ENCODE data around the gene EREG.
"Not testable (repeated sequence)": the region's sequence is repeated elsewhere in the genome, so short reads cannot be mapped to it uniquely, and the experiment has no call there.

The EREG gene

DNA sequence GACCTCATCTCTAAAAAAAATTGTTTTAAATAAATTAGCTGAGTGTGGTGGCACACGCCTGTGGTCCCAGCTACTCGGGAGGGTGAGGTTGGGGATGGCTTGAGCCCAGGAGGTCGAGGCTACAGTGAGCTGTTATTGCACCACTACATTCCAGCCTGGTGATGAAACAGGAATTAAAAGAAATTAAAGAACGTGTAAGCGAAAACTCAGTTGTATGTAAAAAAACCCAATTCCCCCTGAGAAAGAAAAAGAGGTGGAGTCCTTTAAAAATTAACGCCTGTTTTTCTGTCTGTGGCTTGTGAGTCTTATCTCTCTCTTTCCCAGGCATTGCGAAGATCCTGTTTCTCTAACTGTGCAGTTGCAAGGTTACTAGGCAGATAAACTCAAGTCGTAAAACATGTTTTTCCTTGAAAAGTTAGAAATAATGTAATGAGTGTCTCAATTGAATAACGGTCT, 34.6 kb upstream of the EREG start:
- no peak for TF ChIP-seq POLR2A (IDR thresholded peaks at IDR 0.05; ENCODE audit: low read depth, low read length)
- no peak for DNase-seq (ENCODE audit: insufficient read length, low spot score)
- no peak for FAIRE-seq

DNA sequence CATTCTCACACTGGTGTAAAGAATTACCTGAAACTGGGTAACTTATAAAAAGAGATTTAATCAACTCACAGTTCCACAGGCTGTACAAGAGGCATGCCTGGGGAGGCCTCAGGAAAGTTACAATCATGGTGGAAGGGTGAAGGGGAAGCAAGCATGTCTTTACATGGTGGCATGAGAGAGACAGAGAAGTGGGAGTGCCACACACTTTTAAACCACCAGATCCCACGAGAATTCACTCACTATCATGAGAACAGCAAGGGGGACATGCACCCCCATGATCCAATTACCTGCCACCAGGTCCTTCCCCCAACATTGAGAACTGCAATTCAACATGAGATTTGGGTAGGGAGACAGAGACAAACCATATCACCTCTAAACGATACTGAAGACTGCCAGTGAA, 33.7 kb upstream of the EREG start:
- FAIRE-seq (no peak), DNase-seq (ENCODE audit: insufficient read length, low spot score) (no peak)
- no peak for TF ChIP-seq POLR2A (IDR thresholded peaks at IDR 0.05; ENCODE audit: low read depth, low read length)

DNA sequence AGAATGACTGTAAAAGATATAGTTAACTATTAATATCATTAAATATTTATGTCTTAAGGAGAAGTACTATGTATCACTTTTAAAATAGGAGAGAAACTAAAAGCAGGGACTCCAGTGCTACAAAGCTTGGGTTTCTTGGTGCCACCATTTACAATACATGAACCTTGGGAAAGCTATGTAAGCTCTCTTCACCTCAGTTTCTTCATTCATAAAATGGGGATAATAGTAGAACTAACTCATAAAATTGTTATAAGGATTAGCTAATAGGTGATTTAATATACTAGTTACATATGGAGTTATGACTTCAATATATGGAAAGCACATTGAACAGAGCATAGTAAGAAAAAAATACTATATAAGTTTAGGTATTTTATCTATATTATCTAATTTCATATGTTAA, 33.0 kb upstream of the EREG start:
- no peak for DNase-seq (ENCODE audit: insufficient read length, low spot score)
- TF ChIP-seq POLR2A (IDR thresholded peaks at IDR 0.05; ENCODE audit: low read depth, low read length) = no peak
- no peak for FAIRE-seq

DNA sequence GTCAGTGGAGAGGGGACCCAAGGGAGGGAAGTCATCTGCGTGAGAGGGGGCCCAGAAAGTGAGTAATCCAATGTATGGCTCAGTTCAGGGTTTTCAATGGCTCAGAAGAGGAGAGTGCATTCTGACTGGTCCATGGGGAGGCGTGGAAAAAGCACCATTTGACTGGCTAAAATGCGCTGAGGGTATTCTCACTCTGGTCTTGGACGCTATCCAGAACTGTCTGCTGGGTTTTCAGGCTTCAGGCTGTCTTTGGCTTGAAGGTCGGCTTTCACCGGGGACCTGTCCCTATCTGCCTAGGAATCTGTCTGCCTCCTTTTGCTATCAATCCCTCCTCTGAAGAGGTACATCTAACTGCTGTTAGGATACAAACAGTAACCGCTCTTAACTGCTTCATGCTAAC, 30.3 kb upstream of the EREG start:
- DNase-seq (ENCODE audit: insufficient read length, low spot score) (no peak), FAIRE-seq (no peak)
- TF ChIP-seq POLR2A (IDR thresholded peaks at IDR 0.05; ENCODE audit: low read depth, low read length) = no peak

DNA sequence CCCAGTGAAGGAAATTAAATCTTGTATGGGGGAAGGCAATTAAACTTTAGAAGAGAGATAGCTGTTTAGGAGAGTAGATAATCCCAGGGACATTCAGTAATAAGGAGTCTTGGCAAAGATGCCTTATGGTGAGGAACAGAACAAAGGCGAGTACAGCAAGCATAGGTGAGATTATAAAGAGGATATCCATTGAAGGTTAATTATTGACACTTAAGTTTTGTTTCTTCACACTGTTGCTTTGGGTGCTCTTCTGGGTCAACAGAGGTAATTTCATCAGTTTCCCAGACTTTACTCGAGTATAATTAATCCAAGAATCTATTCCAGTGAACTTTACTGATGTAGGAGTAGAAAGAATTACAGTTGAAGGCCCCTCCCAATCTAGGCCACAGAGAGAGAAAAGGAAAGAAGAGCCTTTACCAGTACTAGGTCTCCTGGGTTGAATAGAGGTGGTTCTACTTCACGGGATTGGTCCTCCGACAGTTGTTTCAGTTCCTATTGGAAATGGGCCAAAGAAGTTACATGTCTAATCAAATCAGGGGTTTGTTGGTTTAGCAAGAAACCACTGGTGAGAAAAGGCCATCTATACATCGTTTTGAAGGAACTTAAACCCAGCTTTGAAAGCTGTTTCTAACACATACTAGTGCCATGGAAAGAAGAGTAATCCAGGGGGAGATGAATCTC, 29.5 kb upstream of the EREG start:
- DNase-seq (ENCODE audit: insufficient read length, low spot score) (no peak), FAIRE-seq (no peak)
- TF ChIP-seq POLR2A (IDR thresholded peaks at IDR 0.05; ENCODE audit: low read depth, low read length) = no peak

DNA sequence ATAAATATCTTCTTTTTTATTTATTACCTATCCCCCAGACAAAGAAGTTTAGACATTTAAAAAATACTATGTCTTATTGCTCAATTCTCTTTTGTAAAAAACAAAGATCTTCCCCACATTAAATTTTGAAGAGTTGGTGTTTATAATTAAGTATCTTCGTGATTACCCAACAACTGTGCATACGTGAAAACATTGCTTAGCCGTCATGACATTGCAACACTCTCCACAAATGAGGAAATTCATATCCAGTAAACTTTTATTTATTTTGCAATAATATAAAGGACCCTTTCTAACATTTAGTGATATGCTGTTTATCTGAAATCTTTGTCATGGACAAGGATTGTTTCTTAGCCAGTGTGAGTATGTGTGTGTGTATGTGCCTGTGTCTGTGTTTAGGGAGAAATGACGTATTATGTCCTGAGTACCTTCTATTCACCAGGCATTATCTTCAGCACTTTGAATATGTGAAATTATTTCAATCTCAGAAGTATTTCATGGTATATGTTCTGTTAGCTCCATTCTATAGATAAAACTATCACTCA, 26.1 kb upstream of the EREG start:
- DNase-seq (ENCODE audit: insufficient read length, low spot score) (no peak), FAIRE-seq (no peak)
- no peak for TF ChIP-seq POLR2A (IDR thresholded peaks at IDR 0.05; ENCODE audit: low read depth, low read length)

DNA sequence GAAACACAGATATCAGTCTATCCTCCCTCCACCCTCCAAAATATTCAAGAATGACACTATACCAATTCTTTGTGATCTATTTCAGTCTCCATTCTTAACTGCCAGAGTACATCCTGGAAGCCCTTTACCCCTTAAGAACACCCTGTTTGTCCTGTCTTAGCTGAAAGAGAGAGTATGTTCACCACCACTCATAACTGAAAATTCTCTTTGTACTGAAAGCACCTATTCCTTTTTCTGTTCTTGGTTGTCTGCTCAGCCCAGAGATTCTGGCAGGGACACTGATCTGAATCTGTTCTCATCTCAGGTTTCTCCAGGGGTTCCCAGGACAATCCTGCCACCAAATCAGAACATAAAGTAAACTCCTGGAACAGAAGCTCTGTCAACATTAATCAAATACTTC, 25.4 kb upstream of the EREG start:
- DNase-seq (ENCODE audit: insufficient read length, low spot score) = no peak
- no peak for FAIRE-seq
- no peak for TF ChIP-seq POLR2A (IDR thresholded peaks at IDR 0.05; ENCODE audit: low read depth, low read length)

DNA sequence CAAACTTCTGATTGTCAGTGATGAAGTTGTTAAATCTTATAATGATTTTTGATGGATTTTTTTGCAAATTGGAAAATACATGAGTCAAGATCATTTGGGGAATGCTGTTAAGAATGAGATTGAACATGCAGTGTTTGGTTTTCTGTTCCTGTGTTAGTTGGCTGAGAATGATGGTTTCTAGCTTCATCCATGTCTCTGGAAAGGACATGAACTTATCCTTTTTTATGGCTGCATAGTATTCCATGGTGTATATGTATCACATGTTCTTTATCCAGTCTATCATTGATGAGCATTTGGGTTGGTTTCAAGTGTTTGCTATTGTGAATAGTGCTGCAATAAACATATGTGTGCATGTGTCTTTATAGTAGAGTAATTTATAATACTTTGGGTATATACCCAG, 24.5 kb upstream of the EREG start:
- FAIRE-seq; DNase-seq (ENCODE audit: insufficient read length, low spot score): not testable (repeated sequence)

DNA sequence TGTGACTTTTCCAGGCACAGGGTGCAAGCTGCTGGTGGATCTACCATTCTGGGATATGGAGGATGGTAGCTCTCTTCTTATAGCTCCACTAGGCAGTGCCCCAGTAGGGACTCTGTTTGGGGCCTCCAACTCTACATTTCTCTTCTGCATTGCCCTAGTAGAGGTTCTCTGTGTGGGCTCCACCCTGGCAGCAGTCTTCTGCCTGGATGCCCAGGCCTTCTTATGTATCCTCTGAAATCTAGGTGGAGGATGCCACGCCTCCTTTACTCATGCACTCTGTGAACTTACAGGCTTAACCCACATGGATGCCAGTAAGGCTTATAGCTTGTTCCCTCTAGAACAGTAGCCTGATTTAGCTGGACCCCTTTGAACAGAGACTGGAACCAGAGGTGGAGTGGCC, 20.9 kb upstream of the EREG start:
- no peak for DNase-seq (ENCODE audit: insufficient read length, low spot score)
- no peak for TF ChIP-seq POLR2A (IDR thresholded peaks at IDR 0.05; ENCODE audit: low read depth, low read length)
- FAIRE-seq = no peak

DNA sequence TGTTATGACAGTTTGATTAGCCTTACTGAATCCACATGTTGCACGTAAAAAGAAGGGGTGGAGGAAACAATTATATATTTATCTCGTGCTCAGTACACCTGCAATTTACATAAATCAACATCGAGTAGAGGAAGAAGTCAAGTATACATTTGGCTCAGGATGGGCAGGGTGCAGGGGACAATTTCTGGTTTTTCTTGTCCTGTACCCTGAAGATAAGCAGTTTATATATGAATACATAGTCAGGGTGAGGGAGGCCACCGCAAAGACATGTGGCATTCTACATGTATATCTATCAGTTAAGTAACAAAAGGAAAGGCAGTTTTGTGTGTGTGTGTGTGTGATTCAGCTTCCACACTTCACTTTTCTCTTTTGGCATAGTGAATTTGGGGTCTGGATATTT, 11.1 kb upstream of the EREG start:
- DNase-seq (ENCODE audit: insufficient read length, low spot score) (no peak), FAIRE-seq (no peak)
- no peak for TF ChIP-seq POLR2A (IDR thresholded peaks at IDR 0.05; ENCODE audit: low read depth, low read length)

DNA sequence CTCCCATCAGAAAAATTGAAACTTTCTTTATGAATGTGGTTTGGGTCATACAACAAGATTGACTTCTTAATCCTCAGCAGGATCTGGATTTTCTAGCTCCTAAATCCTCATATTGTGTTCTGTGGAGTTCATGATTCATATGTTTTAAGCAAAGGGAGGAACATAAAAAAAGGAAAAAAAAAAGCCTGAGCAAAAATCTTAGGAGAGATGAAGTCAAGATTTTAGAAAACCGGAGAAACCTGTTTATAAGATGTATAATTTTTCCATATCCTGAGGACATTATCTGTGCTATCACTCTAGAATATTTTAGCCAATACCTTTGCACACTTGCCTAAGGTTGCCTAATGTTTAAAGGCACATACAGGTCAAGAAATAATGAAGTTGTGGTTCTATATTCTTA, 7.0 kb upstream of the EREG start:
- DNase-seq (ENCODE audit: insufficient read length, low spot score) = no peak
- no peak for FAIRE-seq
- TF ChIP-seq POLR2A (IDR thresholded peaks at IDR 0.05; ENCODE audit: low read depth, low read length) = no peak

DNA sequence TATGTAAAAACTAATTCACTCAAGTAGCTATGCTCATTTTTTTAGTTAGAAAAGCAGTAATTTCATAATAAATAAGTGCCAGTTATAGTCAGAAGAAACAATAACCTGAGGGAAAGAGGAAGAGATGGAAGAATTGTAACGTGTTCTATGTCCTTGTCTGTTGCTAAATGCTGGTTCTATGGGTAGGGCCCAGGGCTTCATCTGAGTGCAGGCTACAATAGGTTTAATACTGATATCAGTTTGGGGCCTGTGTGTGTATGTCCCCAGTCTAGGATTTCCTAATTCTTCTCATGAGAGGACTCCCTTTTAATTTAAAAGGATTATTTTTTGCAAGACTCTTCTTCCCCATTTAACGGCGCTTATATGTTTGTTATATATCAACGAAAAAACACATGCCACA, 3.3 kb upstream of the EREG start:
- TF ChIP-seq POLR2A (IDR thresholded peaks at IDR 0.05; ENCODE audit: low read depth, low read length) = no peak
- FAIRE-seq (no peak), DNase-seq (ENCODE audit: insufficient read length, low spot score) (no peak)

DNA sequence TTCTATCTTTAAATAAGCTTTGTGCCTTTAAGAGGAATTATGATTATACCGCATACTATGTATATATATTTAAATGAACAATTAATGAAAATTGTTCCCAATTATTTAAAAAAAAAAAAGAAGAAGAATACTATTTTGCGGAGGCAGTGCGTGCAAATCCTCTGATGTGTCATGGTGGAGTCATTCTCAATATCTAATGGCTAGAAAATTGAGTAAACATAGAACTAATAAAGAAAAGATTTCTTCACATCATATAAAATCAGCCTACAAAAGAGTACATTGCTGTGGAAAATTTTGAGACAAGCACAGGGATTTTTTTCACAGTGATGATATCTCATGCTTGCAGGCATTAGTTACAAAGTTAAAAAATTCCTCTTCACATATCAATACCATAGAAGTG, 2.6 kb upstream of the EREG start:
- no peak for TF ChIP-seq POLR2A (IDR thresholded peaks at IDR 0.05; ENCODE audit: low read depth, low read length)
- FAIRE-seq (no peak), DNase-seq (ENCODE audit: insufficient read length, low spot score) (no peak)

DNA sequence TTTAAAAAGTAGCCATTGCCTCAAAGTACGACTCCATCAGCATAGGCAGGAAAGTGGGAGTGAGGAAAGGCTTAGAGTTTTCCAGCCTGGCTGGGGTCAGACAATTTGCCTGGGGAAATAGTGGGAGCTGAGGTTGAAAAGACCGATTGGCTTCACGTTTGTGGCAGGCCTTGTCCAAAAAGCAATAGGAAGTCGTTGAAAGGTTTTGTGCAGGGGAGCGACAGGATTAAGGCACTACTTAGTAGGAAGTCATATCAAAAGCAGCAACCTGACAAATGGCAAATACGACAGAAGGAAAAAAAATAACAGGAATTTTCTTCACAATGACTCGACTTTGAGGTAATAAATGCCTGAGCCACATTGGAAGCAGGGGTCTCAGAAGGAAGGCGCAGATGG, 691 bp upstream of the EREG start:
- no peak for FAIRE-seq
- no peak for TF ChIP-seq POLR2A (IDR thresholded peaks at IDR 0.05; ENCODE audit: low read depth, low read length)
- no peak for DNase-seq (ENCODE audit: insufficient read length, low spot score)

DNA sequence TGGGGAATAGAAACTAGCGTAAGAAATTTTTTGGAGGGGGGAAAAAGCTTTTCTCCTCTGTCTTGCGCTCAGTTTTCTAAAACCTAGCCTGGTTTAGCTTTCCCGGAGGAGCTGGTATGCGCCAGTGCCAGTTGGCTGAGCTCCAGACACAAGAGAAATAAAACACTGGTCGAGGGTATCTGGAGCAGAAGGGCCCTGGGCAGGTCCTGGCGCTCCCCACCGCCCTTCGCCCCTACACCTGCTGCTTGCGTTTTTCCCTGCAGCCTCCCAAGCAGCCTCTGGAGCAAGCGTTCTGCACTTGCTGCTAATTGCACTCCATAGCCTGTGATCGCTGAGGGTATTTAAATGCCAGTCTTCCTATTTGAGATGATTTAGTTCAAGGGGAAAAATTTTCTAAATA, 816 bp downstream of the EREG start:
- DNase-seq (ENCODE audit: insufficient read length, low spot score) (no peak), FAIRE-seq (no peak)
- TF ChIP-seq POLR2A (IDR thresholded peaks at IDR 0.05; ENCODE audit: low read depth, low read length) = no peak

Data from H54 (cell line).